Measurements from ENCODE around the gene RARG.

Gene RARG

DNA sequence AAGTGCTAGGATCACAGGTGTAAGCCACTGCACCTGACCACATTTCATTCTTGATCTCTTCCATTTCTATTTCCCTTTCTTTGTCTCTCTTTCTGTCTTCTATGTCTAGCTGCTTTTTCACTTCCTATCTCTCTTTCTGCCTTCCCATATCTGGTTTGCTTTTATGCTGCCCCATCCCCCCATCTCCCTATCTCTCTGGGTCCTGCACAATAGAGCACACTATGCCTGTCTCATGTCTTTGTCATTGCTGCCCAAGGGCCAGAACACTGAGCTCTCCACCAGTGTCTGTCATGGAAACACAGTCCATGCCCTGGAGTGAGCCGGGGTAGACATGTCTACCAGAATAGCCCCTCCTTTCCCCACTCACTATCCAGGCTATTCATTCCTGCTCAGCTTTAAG, 12.3 kb upstream of the RARG start:
- DNase-seq (ENCODE audit: low spot score) = no peak

GRCh38 chr12:53241623-53242412, 9.8 kb upstream of the RARG start:
- no peak for DNase-seq (ENCODE audit: low spot score)

DNA sequence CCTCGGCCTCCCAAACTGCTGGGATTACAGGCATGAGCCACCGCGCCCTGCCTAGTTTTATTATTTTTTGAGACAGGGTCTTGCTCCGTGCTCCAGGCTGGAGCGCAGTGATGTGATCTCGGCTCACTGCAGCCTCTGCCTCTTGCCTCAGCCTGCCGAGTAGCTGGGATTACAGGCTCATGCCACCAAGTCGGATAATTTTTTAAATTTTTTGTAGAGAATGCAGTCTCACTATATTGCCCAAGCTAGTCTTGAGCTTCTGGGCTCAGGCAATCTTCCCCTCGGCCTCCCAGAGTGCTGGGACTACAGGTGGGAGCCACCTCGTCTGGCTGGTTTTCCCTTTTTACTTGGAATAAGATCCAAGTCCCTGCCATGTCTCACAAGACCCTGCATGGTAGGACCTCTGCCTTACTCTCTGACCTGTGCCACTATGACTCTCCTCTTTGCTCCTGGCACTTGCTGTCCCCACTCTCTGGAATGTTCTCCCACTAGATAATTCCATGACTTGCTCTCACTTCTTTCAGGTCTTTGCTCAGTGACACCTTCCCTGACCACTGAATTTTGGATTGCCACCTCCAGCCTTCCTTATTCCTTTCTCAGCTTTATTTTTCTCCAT, 7.7 kb upstream of the RARG start:
- no peak for DNase-seq (ENCODE audit: low spot score)

- DNase-seq (ENCODE audit: low spot score) = no peak
Observed at GRCh38 chr12:53236443-53237111, 4.6 kb upstream of the RARG start.

- no peak for DNase-seq (ENCODE audit: low spot score)
Observed at GRCh38 chr12:53235742-53236442, 3.9 kb upstream of the RARG start.

DNA sequence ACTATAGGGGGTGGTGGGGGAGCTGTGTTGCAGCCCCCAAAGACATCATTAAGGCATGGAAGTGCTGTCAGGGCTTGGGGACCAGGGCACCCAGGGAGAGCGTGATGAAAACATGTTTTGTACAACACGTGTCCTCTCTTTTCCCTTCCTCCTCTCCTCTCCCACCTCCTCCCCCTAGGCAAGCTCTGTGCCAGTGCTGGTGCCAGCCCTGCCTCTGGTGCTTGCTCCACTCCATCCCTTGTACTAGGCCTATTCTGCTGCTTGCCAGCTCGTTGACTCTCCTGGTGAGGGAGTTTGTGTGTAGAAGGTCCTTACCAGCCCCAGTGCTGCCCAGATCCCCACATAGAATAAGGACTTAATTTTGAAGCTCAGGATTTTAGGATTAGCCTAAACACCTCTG, 3.2 kb upstream of the RARG start:
- DNase-seq (ENCODE audit: low spot score) = no peak

DNA sequence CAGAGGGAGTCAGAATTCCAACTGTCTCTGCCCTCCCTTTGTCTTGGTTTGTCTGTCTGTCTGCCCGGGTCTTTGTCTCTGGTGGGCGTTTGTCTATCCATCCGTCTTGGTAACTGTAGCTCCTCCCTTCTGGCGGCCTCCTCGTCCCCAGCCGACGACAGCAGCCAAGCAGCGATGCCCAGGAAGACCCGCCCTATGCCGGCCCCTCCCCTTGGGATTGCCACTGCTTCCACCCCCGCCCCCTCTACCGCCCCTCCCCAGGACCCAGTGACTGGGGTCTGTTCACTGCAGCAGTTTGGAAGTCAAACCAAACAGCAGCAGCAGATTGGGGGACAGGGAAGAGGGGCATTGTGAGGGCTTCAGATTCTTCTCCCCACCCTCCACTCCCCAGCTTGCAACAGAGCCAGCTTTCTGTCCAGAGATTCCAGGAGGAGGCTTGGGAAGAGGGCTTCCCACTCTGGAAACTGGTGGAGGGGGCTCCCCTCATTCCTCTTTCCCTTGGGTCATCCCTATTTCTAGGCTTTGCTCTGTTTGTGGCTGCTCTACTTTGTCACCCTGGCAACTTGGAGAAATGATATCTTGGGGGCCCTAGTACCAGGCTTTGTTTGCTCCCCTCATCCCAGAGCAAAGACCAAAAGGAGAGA, 2.4 kb upstream of the RARG start:
- DNase-seq (ENCODE audit: low spot score) = no peak

- DNase-seq (ENCODE audit: low spot score) = no peak
Observed at GRCh38 chr12:53233671-53234121, 1.7 kb upstream of the RARG start.

DNA sequence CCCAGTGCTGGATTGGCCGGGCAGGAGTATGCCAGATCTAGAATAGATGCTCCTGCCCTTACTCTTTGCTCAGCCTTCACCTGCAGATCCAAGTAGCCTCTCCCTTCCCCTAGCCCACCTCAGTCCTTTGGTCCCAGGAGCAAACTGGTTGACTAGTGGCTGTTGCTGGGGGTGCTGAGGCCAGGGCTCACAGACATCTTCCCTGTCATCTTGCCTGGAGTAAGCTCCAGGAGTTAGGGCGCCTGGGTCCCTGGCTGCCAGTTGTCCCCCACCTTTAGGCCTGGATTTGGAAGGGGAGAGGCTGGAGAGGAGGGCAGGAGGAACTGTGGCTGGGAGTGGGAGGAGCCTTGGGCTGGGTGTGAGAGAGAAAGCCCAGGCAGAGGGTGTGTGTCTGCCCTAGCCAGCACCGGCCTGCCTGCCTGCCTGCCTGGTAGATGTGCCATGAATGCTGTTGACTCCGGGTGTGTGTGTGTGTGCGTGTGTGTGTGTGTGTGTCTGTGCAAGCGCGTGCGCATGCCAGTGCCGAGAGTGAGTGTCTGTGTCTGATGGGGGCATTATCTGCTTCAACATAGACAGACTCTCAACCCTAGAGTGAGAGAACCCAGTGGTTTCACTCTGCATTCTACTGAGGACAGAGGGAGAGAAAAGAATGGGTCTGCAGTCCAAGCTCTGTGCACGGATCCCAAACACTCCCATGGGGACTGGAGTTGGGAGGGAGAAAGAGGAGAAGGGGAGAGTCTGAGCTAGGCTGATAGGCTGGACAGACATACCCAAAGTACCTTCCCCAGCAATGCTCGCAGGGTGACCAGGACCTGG, 845 bp upstream of the RARG start:
- no peak for DNase-seq (ENCODE audit: low spot score)

GRCh38 chr12:53231671-53231920, 413 bp downstream of the RARG start:
- DNase-seq (ENCODE audit: low spot score) = no peak

GRCh38 chr12:53230108-53230845, 1.7 kb downstream of the RARG start:
- no peak for DNase-seq (ENCODE audit: low spot score)

DNA sequence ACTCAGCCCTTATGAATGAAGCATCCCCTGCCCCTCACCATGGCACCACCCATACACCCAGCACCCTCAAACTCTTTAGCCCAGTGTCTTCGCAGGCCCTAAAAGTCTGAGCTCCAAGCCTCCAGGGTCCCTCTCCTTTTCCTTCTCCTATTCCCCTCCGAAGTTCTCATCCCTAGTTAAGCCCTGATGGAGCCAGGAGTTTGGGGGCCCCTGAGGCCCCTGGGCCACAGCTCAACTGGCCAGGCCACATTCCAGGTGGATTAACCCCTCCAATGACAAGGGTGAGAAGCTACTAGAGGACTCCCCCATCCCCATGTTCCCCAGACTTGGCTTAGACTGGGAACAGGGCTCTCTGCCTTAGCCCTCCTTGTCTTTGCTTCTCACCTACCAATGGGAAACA, 2.6 kb downstream of the RARG start:
- no peak for DNase-seq (ENCODE audit: low spot score)

DNA sequence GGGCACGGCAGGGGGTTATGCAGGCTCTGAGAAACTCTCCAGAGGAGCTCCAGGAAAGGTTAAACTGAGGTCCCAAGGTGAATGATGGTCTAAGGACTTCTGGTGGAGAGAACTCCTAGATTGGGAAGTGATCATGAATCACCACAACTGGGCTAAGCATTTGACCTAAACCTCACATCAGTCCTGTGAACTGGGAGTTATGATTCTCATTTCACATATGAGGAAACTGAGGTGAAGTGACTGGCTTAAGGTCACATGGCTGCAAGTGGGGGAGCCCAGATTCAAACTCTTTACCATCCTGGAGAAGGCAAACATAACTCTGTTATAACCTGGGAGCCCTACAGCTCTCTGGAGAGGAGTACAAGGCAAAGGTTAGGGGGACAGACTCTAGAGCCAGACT, 4.2 kb downstream of the RARG start:
- DNase-seq (ENCODE audit: low spot score) = no peak

- no peak for DNase-seq (ENCODE audit: low spot score)
Observed at GRCh38 chr12:53227341-53227740, 4.7 kb downstream of the RARG start.

GRCh38 chr12:53226815-53227214, 5.2 kb downstream of the RARG start:
- DNase-seq (ENCODE audit: low spot score) = no peak

GRCh38 chr12:53225635-53226424, 6.2 kb downstream of the RARG start:
- DNase-seq (ENCODE audit: low spot score) = no peak

DNA sequence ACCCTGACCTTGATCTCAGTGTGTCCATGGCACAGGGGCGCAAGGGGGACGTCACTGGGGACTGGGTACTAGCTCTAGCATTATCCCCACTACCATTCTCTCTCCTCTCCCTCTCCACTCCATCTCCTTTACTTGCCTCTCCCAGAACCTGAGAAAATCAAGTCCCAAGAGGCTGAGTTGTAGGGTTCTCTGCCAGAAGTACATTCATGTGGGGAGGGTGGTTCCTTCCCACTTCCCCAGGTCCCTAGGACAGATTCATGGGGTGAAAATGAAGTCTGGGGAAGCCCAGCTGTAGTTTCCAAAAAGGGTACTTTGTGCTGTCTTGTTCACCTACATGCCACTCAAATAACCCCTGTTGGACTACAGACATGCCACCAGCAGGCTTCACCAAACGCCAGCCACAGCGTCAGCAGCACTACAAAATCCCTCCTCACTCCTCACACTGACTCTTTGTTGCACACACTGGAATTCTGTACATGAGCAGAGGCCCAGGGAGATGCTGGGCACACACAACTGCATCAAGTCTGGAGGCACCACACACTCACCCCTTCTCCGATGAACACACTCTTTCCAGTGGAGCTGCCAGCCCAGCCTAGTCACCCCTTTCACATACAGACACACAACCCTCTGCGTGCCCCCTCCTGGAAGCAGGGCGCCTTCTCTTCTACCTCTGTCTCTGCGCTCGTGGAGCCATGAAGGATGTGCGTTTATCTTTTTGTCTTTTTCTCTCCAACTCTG, 6.9 kb downstream of the RARG start:
- DNase-seq (ENCODE audit: low spot score) = no peak

DNA sequence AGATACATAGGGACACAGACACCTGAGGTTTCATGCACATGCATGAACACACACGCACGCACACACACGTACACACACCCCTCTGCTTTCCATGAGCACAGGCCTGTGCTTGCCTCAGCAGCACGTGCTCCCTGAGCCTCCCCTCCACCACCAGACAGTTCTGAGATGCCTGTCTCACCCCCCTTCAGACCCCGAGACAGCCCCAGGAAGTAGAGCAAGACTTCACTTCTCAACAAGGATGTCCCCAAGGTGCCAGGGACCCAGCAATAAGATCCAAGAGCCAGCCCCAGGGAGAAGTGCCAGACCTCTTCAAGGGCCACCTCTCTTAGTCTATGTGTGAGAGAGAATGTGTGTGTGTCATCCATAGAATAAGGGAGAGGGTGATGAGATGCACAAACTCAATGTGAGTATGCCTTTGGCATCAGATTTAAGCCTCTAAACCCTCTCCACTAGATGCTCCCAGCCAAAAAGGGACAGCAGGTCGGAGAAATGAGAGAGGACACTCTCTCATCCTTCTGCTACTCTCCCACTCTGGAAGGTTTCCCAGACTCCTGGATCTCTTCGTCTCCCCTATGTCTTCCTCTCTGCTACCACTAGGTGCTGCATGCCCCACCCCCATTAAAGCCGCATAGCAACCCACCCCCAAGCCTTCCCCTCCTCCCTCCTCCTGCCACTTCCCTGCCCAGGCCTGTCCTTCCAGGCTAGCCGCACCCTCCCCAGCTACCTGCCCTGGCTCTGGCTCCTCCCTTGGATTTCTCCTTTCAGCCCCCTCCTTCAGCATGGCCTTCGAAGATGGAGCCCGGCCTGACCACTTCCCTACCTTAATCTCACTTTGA, 7.7 kb downstream of the RARG start:
- DNase-seq (ENCODE audit: low spot score) = no peak

All from kidney capillary endothelial cell (primary cell).